ENCODE results near the gene PARP11.

The PARP11 gene

DNA sequence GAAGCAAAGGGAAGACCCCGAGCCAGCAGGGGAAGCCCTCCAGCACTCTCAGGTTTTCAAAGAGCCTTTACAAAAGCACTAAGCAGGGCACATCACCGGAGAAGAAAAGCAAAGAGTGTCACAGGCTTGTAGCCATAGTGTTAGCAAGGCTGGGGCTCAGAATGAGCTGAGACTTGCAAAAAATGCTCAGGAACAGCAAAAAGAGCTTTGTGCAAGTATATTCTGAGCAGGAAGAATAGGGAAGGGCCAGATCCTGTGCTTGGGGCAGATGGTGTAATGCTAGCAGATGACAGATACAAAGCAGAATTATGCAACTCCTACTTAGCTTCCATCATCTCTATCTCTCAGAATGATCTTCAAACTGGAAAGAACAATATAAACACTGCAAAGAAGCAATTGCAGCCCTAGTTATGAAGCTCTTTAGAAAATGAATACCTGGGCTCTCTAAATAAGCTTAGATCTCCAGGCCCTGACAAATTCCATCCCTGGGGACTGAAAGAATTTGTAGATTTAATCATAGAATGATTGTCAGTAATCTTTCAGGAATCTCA lies 23.7 kb upstream of the PARP11 start:
- Histone ChIP-seq H3K4me1 (peaks cover 74% of the 10 kb centered on the region), H3K36me3 (ENCODE audit: control insufficient read depth, insufficient read depth, low read length) (no peaks in the 10 kb centered on the region), H3K79me2 (no peaks in the 10 kb centered on the region), H2AFZ (peak overlapping the region; percentile 34), H3K9me3 (ENCODE audit: control insufficient read depth, low read length) (no peaks in the 10 kb centered on the region), H3K4me2 (ENCODE audit: low read length) (peak overlapping the region; percentile 63), H3K4me3 (ENCODE audit: low read depth, low read length) (peak overlapping the region; percentile 41), H3K27me3 (ENCODE audit: control insufficient read depth, insufficient read depth, low read length) (no peaks in the 10 kb centered on the region), H3K27ac (peak overlapping the region; percentile 99), H3K9ac (no peak overlapping the region)
- no peak for TF ChIP-seq CTCF (IDR thresholded peaks at IDR 0.05)

GRCh38 chr12:3896356-3896755 lies 23.2 kb upstream of the PARP11 start:
- Histone ChIP-seq H3K4me3 (ENCODE audit: low read depth, low read length) (peak overlapping the region; percentile 41), H3K9me3 (ENCODE audit: control insufficient read depth, low read length) (no peaks in the 10 kb centered on the region), H3K27me3 (ENCODE audit: control insufficient read depth, insufficient read depth, low read length) (no peaks in the 10 kb centered on the region), H2AFZ (peak overlapping the region; percentile 34), H3K4me2 (ENCODE audit: low read length) (peak overlapping the region; percentile 63), H3K36me3 (ENCODE audit: control insufficient read depth, insufficient read depth, low read length) (no peaks in the 10 kb centered on the region), H3K27ac (peak overlapping the region; percentile 99), H3K9ac (no peak overlapping the region), H3K79me2 (no peaks in the 10 kb centered on the region), H3K4me1 (peaks cover 78% of the 10 kb centered on the region)
- no peak for TF ChIP-seq CTCF (IDR thresholded peaks at IDR 0.05)

DNA sequence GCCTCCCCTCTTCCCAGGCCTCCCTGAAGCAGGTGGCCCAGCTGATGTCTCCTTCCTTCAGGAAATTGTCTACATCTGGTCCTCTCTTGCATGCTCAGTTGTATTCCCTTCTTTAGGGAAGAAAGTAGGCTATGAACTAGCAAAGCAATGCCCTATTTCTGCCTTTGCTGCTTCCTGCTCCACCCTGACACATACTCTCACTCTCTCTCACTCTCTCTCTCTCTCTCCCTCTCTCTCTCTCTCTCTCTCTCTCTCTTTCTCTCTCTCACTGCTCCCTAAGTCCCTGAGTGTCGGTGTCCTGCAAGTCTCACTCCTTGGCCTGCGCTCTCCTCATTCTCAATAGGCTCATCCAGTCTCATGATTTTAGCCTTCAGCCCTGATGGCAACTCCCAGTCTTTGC lies 19.4 kb upstream of the PARP11 start:
- Histone ChIP-seq H3K4me2 (ENCODE audit: low read length) (no peak overlapping the region), H3K9ac (no peak overlapping the region), H3K79me2 (no peaks in the 10 kb centered on the region), H3K27me3 (ENCODE audit: control insufficient read depth, insufficient read depth, low read length) (no peaks in the 10 kb centered on the region), H3K27ac (peak overlapping the region; percentile 65), H3K36me3 (ENCODE audit: control insufficient read depth, insufficient read depth, low read length) (no peaks in the 10 kb centered on the region), H3K9me3 (ENCODE audit: control insufficient read depth, low read length) (no peaks in the 10 kb centered on the region), H3K4me1 (peaks cover 66% of the 10 kb centered on the region), H2AFZ (peak overlapping the region; percentile 52), H3K4me3 (ENCODE audit: low read depth, low read length) (no peak overlapping the region)
- no peak for TF ChIP-seq CTCF (IDR thresholded peaks at IDR 0.05)

GRCh38 chr12:3891201-3891600 lies 18.0 kb upstream of the PARP11 start:
- no peaks in the 10 kb centered on the region for H3K9me3 ChIP-seq (ENCODE audit: control insufficient read depth, low read length)
- H2AFZ ChIP-seq, result peak overlapping the region; percentile 69
- H3K4me2 ChIP-seq (ENCODE audit: low read length), result no peak overlapping the region
- H3K4me3 ChIP-seq (ENCODE audit: low read depth, low read length), result no peak overlapping the region
- no peak overlapping the region for H3K9ac ChIP-seq
- peak overlapping the region; percentile 65 for H3K27ac ChIP-seq
- no peaks in the 10 kb centered on the region for H3K79me2 ChIP-seq
- peaks cover 56% of the 10 kb centered on the region for H3K4me1 ChIP-seq
- no peaks in the 10 kb centered on the region for H3K36me3 ChIP-seq (ENCODE audit: control insufficient read depth, insufficient read depth, low read length)
- no peaks in the 10 kb centered on the region for H3K27me3 ChIP-seq (ENCODE audit: control insufficient read depth, insufficient read depth, low read length)
- no peak for TF ChIP-seq CTCF (IDR thresholded peaks at IDR 0.05)

DNA sequence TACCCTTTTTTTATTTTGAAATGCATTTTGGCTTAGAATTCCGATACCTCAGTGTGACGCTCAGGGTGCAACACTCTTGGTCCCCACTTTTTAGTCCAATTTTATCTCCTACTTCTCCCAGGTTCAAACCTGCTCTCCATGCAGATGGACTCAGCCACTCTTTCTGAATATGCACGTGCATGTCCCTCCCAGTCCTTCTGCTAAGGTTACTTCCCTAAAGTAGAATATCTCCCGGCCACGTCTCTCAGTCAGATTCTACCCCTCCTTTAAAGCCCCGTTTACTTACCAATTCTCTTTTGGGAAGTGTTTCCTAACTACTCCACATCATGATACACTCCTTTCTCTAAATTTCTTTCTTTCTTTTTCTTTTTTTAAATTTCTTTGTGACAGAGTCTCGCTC lies 15.5 kb upstream of the PARP11 start:
- no peaks in the 10 kb centered on the region for H3K79me2 ChIP-seq
- H3K36me3 ChIP-seq (ENCODE audit: control insufficient read depth, insufficient read depth, low read length), result no peaks in the 10 kb centered on the region
- H3K4me1 ChIP-seq, result peaks cover 44% of the 10 kb centered on the region
- H3K9ac ChIP-seq, result no peak overlapping the region
- H2AFZ ChIP-seq, result no peak overlapping the region
- H3K27me3 ChIP-seq (ENCODE audit: control insufficient read depth, insufficient read depth, low read length), result no peaks in the 10 kb centered on the region
- H3K27ac ChIP-seq, result no peak overlapping the region
- no peaks in the 10 kb centered on the region for H3K9me3 ChIP-seq (ENCODE audit: control insufficient read depth, low read length)
- no peak overlapping the region for H3K4me2 ChIP-seq (ENCODE audit: low read length)
- no peak overlapping the region for H3K4me3 ChIP-seq (ENCODE audit: low read depth, low read length)
- no peak for TF ChIP-seq CTCF (IDR thresholded peaks at IDR 0.05)
